Peyer's patch (tissue), 4 donors: ENCODE measurements around the gene GPATCH11.

ENCODE experiments used
- CTCF ChIP-seq, 6 experiments: fragments of 450-650 bp in 4 of 6; fragments of 200-600 bp in 2 of 6; sonication (generic) in 1 of 6; IDR thresholded peaks; one replicate each; pipeline ENCODE4 v1.5.1; 2017 to 2019; ENCODE audit warnings: antibody characterized with exemption in 6 of 6, mild to moderate bottlenecking in 3 of 6, moderate library complexity in 1 of 6
- POLR2A ChIP-seq, 2 donors: fragments of 450-650 bp; IDR thresholded peaks; one replicate each; pipeline ENCODE4 v1.5.1; 2017; ENCODE audit warnings: antibody characterized with exemption in 2 of 2, mild to moderate bottlenecking in 2 of 2, moderate library complexity in 2 of 2

- TF ChIP-seq CTCF (IDR thresholded peaks at IDR 0.05) (no peak), POLR2A (IDR thresholded peaks at IDR 0.05) (no peak)
Observed at GRCh38 chr2:37132914-37133313, 48.6 kb downstream of the GPATCH11 start.
